Testis (tissue), 3 donors: ENCODE measurements around the gene CDH13. TPM values are rescaled to one million over a fixed set of nuclear protein-coding genes. Genes with fewer than 3 reads are reported as not detected.

Experiments
- DNase-seq: peaks from one replicate; pipeline ENCODE4 v3.0.0-alpha.2; 2019
- H3K27ac ChIP-seq, 2 donors: fragments of 200-600 bp; sonication (generic); one replicate each; pipeline ENCODE4 v1.5.1; 2019
- H3K27me3 ChIP-seq: fragments of 200-600 bp; sonication (generic); one replicate; pipeline ENCODE4 v1.5.1; 2019
- H3K36me3 ChIP-seq: fragments of 200-600 bp; sonication (generic); one replicate; pipeline ENCODE4 v1.5.1; 2017; ENCODE audit warnings: low read depth; ENCODE audit errors: missing control alignments
- H3K4me1 ChIP-seq: fragments of 200-600 bp; sonication (generic); one replicate; pipeline ENCODE4 v1.5.1; 2019
- H3K4me3 ChIP-seq, 2 donors: fragments of 200-600 bp; sonication (generic); one replicate each; pipeline ENCODE4 v1.5.1; 2017 to 2019
- H3K9me3 ChIP-seq: fragments of 200-600 bp; sonication (generic); one replicate; pipeline ENCODE4 v1.5.1; 2017
- CTCF ChIP-seq, 3 experiments: fragments of 450-650 bp in 2 of 3; fragments of 200-600 bp in 1 of 3; sonication (generic) in 1 of 3; IDR thresholded peaks; one replicate each; pipeline ENCODE4 v1.5.1; 2016 to 2019; ENCODE audit warnings: antibody characterized with exemption in 3 of 3, mild to moderate bottlenecking in 2 of 3, moderate library complexity in 1 of 3
- POLR2A ChIP-seq: fragments of 450-650 bp; IDR thresholded peaks from one replicate; pipeline ENCODE4 v1.6.1; 2017; ENCODE audit warnings: antibody characterized with exemption, mild to moderate bottlenecking, moderate library complexity
- WGBS, 2 donors: methylation state at CpG; one replicate each; pipeline ENCODE4 v1.1.5; 2018; 5-methylcytosine and 5-hydroxymethylcytosine counted together
- intact Hi-C: fragments of 100-400 bp; cut with DNase I; formaldehyde crosslinking; loops from one replicate; pipeline ENCODE4 v1.15.1; 2023; ENCODE audit warnings: low total_unique reads
- polyA plus RNA-seq: library from polyadenylated mRNA; stranded (reverse); fragments of 350-450 nt; fragmentation: Illumina TruSeq; extraction: RNeasy Lipid Tissue Mini Kit (QIAGEN cat#74804); gene quantifications from one replicate; pipeline ENCODE4 v1.2.3, GENCODE V29; 2014; ENCODE audit warnings: low read depth, low replicate concordance; ENCODE audit not compliant: insufficient read depth
- total RNA-seq, 2 donors: library from RNA; depleted of rRNA; stranded (reverse); fragments of >200 nt; gene quantifications; one replicate each; pipeline ENCODE4 v1.2.3, GENCODE V29; 2016

The CDH13 gene
- total and polyA plus RNA-seq, 3 donors from 2014 or later: 1.2 to 11.1 (median 2.0) TPM

- Histone ChIP-seq H3K27me3 (no peaks in the 10 kb centered on the region), H3K27ac (no peak overlapping the region), H3K36me3 (no peaks in the 10 kb centered on the region), H3K4me1 (no peaks in the 10 kb centered on the region), H3K9me3 (no peaks in the 10 kb centered on the region), H3K4me3 (no peak overlapping the region)
- intact Hi-C loops: no loop called here
- no peak for DNase-seq
- 85 to 96% methylated on average over 2 of the region's 2 CpGs for WGBS, 2 donors
- no peak for TF ChIP-seq POLR2A
- no peak for TF ChIP-seq CTCF (IDR thresholded peaks at IDR 0.05)
Measured at GRCh38 chr16:82751020-82751419, 124.3 kb downstream of the CDH13 start.

GRCh38 chr16:82752172-82752571 is 125.4 kb downstream of the CDH13 start:
- H3K9me3 ChIP-seq: no peaks in the 10 kb centered on the region
- H3K4me3 ChIP-seq: no peak overlapping the region
- H3K4me1 ChIP-seq: no peaks in the 10 kb centered on the region
- TF ChIP-seq POLR2A (no peak), CTCF (IDR thresholded peaks at IDR 0.05) (no peak)
- intact Hi-C loops: no loop called here
- 92 to 95% methylated on average over 5 of the region's 5 CpGs for WGBS, 2 donors
- no peaks in the 10 kb centered on the region for H3K27me3 ChIP-seq
- no peak for DNase-seq
- no peak overlapping the region for H3K27ac ChIP-seq
- H3K36me3 ChIP-seq: no peaks in the 10 kb centered on the region

- WGBS, 2 donors: 96 to 97% methylated on average over 4 of the region's 4 CpGs
- no peak for DNase-seq
- TF ChIP-seq CTCF (IDR thresholded peaks at IDR 0.05): no peak
- no peak for TF ChIP-seq POLR2A
- no peaks in the 10 kb centered on the region for H3K4me1 ChIP-seq
- intact Hi-C loops: no loop called here
- H3K27me3 ChIP-seq: no peaks in the 10 kb centered on the region
- no peak overlapping the region for H3K4me3 ChIP-seq
- H3K9me3 ChIP-seq: no peaks in the 10 kb centered on the region
- no peaks in the 10 kb centered on the region for H3K36me3 ChIP-seq
- no peak overlapping the region for H3K27ac ChIP-seq
Measured at GRCh38 chr16:82753821-82754220, 127.1 kb downstream of the CDH13 start.

- H3K36me3 ChIP-seq: no peaks in the 10 kb centered on the region
- 79 to 95% methylated on average over 3 of the region's 3 CpGs for WGBS, 2 donors
- no peaks in the 10 kb centered on the region for H3K9me3 ChIP-seq
- no peaks in the 10 kb centered on the region for H3K4me1 ChIP-seq
- DNase-seq: no peak
- no peak overlapping the region for H3K4me3 ChIP-seq
- no peaks in the 10 kb centered on the region for H3K27me3 ChIP-seq
- no peak overlapping the region for H3K27ac ChIP-seq
- intact Hi-C loops: no loop called here
- no peak for TF ChIP-seq CTCF (IDR thresholded peaks at IDR 0.05)
- TF ChIP-seq POLR2A: no peak
Measured at GRCh38 chr16:82754716-82755513, 128.1 kb downstream of the CDH13 start.
